GM12864 (cell line): ENCODE data around the gene PAX9.
"Not testable (repeated sequence)": the region's sequence is repeated elsewhere in the genome, so short reads cannot be mapped to it uniquely, and the experiment has no call there.

Source experiments
- DNase-seq: peaks from one replicate; pipeline ENCODE4 v3.0.0-alpha.2; 2011; ENCODE audit warnings: low read depth
- H3K4me3 ChIP-seq: 2 replicates; pipeline ENCODE4 v1.5.1; 2011; ENCODE audit warnings: mild to moderate bottlenecking, low read depth, low read length, control low read depth
- CTCF ChIP-seq: IDR thresholded peaks from 2 replicates; pipeline ENCODE4 v1.5.1; 2011; ENCODE audit warnings: low read depth, mild to moderate bottlenecking, moderate library complexity, low read length, control low read depth, inconsistent platforms; ENCODE audit errors: missing control alignments

The PAX9 gene

DNA sequence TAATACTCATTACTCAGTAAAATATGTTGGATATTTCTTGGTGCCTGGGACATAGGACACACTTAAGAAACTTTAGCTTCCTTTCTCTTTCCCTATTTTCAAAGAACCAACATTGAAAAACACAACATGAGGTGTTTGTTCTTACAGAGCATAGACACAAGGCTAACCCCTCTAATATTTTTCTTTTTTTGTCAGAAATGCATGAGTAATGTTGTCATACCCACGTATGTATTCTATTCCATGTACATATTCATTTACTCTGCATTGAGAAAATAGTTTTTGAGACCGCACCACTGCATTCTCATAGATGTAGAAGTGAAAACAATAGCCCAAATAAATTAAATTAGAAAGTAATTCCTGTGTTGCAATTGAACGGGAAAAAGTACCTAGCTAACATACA is 13.0 kb downstream of the PAX9 start:
- no peak for DNase-seq
- H3K4me3 ChIP-seq = no peak overlapping the region
- no peak for TF ChIP-seq CTCF

- TF ChIP-seq CTCF = no peak
- no peak overlapping the region for H3K4me3 ChIP-seq
- DNase-seq = no peak
Observed at GRCh38 chr14:36675581-36675980, 13.9 kb downstream of the PAX9 start.

DNA sequence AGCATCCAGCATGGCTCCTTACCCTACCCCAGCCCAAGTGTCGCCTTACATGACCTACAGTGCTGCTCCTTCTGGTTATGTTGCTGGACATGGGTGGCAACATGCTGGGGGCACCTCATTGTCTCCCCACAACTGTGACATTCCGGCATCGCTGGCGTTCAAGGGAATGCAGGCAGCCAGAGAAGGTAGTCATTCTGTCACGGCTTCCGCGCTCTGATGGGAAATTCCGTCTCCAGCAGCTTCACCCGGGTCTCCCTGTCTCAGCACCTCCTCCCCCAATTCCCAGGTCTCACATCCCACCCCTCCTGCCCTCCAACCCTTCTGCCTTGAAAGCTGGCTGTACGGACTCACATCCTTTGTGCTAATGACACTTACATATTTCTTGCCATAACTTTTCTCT is 14.6 kb downstream of the PAX9 start:
- H3K4me3 ChIP-seq = no peak overlapping the region
- TF ChIP-seq CTCF = no peak
- DNase-seq = no peak

- no peak for TF ChIP-seq CTCF
- no peak for DNase-seq
- no peak overlapping the region for H3K4me3 ChIP-seq
Observed at GRCh38 chr14:36682338-36682737, 20.7 kb downstream of the PAX9 start.

- TF ChIP-seq CTCF = no peak
- no peak overlapping the region for H3K4me3 ChIP-seq
- no peak for DNase-seq
Observed at GRCh38 chr14:36683083-36683724, 21.5 kb downstream of the PAX9 start.

GRCh38 chr14:36684946-36685345 is 23.3 kb downstream of the PAX9 start:
- no peak for TF ChIP-seq CTCF
- H3K4me3 ChIP-seq = no peak overlapping the region
- DNase-seq = no peak

- no peak overlapping the region for H3K4me3 ChIP-seq
- DNase-seq = no peak
- TF ChIP-seq CTCF = no peak
Observed at GRCh38 chr14:36690311-36691040, 28.8 kb downstream of the PAX9 start.

DNA sequence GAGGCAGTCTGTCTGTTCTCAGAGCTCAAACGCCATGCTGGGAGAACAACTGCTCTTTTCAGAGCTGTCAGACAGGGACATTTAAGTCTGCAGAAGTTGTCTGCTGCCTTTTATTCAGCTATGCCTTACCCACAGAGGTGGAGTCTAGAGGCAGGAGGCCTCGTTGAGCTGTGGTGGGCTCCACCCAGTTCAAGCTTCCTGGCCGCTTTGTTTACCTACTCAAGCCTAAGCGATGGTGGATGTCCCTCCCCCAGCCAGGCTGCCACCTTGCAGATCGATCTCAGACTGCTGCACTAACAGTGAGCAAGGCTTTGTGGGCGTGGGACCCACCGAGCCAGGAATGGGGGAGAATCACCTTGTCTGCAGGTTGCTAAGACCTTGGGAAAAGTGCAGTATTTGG is 37.8 kb downstream of the PAX9 start:
- H3K4me3 ChIP-seq, DNase-seq: not testable (repeated sequence)
